KOPT-K1 (cell line): ENCODE measurements around the gene ARFGEF3.

ENCODE experiments used
- H3K27ac ChIP-seq: fragments of 200-600 bp; sonication (generic); 2 replicates; pipeline ENCODE4 v1.5.1; 2016; ENCODE audit warnings: antibody characterized with exemption, mild to moderate bottlenecking, low read depth, low read length; ENCODE audit not compliant: poor library complexity, severe bottlenecking
- H3K36me3 ChIP-seq: fragments of 200-600 bp; sonication (generic); 2 replicates; pipeline ENCODE4 v1.5.1; 2017; ENCODE audit warnings: antibody characterized with exemption, mild to moderate bottlenecking, low read length, moderate library complexity; ENCODE audit not compliant: insufficient read depth
- H3K9me3 ChIP-seq: fragments of 200-600 bp; sonication (generic); 2 replicates; pipeline ENCODE4 v1.5.1; 2017; ENCODE audit warnings: antibody characterized with exemption, low read length, mild to moderate bottlenecking; ENCODE audit not compliant: insufficient read depth, poor library complexity, severe bottlenecking

ARFGEF3 gene

GRCh38 chr6:138372711-138373463, 211.1 kb downstream of the ARFGEF3 start:
- Histone ChIP-seq H3K27ac (no peak overlapping the region), H3K36me3 (no peaks in the 10 kb centered on the region), H3K9me3 (no peaks in the 10 kb centered on the region)

- Histone ChIP-seq H3K9me3 (no peaks in the 10 kb centered on the region), H3K27ac (no peak overlapping the region), H3K36me3 (no peaks in the 10 kb centered on the region)
Observed at GRCh38 chr6:138374230-138374629, 212.5 kb downstream of the ARFGEF3 start.

- H3K36me3 ChIP-seq, result no peaks in the 10 kb centered on the region
- no peaks in the 10 kb centered on the region for H3K9me3 ChIP-seq
- H3K27ac ChIP-seq, result no peak overlapping the region
Observed at GRCh38 chr6:138374815-138375214, 213.1 kb downstream of the ARFGEF3 start.

- H3K27ac ChIP-seq, result no peak overlapping the region
- H3K36me3 ChIP-seq, result no peaks in the 10 kb centered on the region
- no peaks in the 10 kb centered on the region for H3K9me3 ChIP-seq
Observed at GRCh38 chr6:138377042-138377441, 215.3 kb downstream of the ARFGEF3 start.

- Histone ChIP-seq H3K36me3 (no peaks in the 10 kb centered on the region), H3K9me3 (no peaks in the 10 kb centered on the region), H3K27ac (no peak within 1 kb of the TSS)
Observed at GRCh38 chr6:138377844-138378243, 216.1 kb downstream of the ARFGEF3 start, which contains the start of gene SMIM28. TSS of gene SMIM28 (plus strand) at chr6:138377905. CDS start at chr6:138378073, 168 bp downstream.

GRCh38 chr6:138378463-138378862, 216.7 kb downstream of the ARFGEF3 start:
- Histone ChIP-seq H3K36me3 (no peaks in the 10 kb centered on the region), H3K27ac (no peak overlapping the region)

GRCh38 chr6:138382498-138383265, 220.9 kb downstream of the ARFGEF3 start:
- no peaks in the 10 kb centered on the region for H3K9me3 ChIP-seq
- no peaks in the 10 kb centered on the region for H3K36me3 ChIP-seq
- H3K27ac ChIP-seq, result no peak overlapping the region

More at GRCh38 chr6:138378463-138378862, 216.7 kb downstream of the ARFGEF3 start:
- H3K9me3 ChIP-seq, result no peaks in the 10 kb centered on the region

- Histone ChIP-seq H3K27ac (no peak overlapping the region), H3K36me3 (no peaks in the 10 kb centered on the region), H3K9me3 (no peaks in the 10 kb centered on the region)
Observed at GRCh38 chr6:138383776-138384175, 222.0 kb downstream of the ARFGEF3 start.

GRCh38 chr6:138386897-138387296, 225.2 kb downstream of the ARFGEF3 start:
- Histone ChIP-seq H3K27ac (no peak overlapping the region), H3K9me3 (no peaks in the 10 kb centered on the region), H3K36me3 (no peaks in the 10 kb centered on the region)

- Histone ChIP-seq H3K36me3 (no peaks in the 10 kb centered on the region), H3K27ac (no peak overlapping the region), H3K9me3 (no peaks in the 10 kb centered on the region)
Observed at GRCh38 chr6:138387577-138388368, 226.0 kb downstream of the ARFGEF3 start.

- no peaks in the 10 kb centered on the region for H3K36me3 ChIP-seq
- H3K9me3 ChIP-seq, result no peaks in the 10 kb centered on the region
- H3K27ac ChIP-seq, result no peak overlapping the region
Observed at GRCh38 chr6:138389551-138389950, 227.8 kb downstream of the ARFGEF3 start.
